HG03432 (cell line): ENCODE results near the gene NEDD4L.

ENCODE experiments used
- ATAC-seq: cut with Tn5 transposase; IDR thresholded peaks from one replicate; pipeline ENCODE4 v1.9.1; 2021; ENCODE audit warnings: mild to moderate bottlenecking, moderate library complexity; ENCODE audit not compliant: unreplicated experiment

NEDD4L gene

GRCh38 chr18:58051765-58052460, 7.9 kb downstream of the NEDD4L start:
- ATAC-seq: peak; percentile 75

- ATAC-seq: no peak
These were observed 8.9 kb downstream of the NEDD4L start for GRCh38 chr18:58052960-58053359.

GRCh38 chr18:58054041-58054781, 10.2 kb downstream of the NEDD4L start:
- no peak for ATAC-seq

GRCh38 chr18:58055890-58056558, 12.0 kb downstream of the NEDD4L start:
- ATAC-seq: no peak

GRCh38 chr18:58056852-58057251, 12.8 kb downstream of the NEDD4L start:
- ATAC-seq: no peak

GRCh38 chr18:58057291-58057965, 13.4 kb downstream of the NEDD4L start:
- ATAC-seq: no peak

DNA sequence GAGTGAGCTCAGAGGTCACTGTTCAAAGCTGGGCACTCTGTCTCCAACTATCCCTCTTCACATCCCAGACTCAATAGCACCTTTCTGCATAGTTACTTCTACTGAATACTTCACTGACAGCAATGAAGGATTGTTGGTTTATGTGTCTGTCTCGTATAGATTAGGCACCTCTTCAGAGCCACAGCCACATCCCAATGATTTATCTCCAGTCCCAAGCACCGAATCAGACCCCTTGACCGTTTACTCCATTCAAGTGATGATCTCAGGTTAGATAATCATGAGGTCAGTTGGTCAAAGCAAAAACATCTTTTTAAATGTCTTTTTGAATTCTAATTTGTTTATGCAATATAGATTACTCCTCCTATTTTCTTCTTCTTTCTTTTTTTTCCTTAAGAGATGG, 14.7 kb downstream of the NEDD4L start:
- no peak for ATAC-seq

DNA sequence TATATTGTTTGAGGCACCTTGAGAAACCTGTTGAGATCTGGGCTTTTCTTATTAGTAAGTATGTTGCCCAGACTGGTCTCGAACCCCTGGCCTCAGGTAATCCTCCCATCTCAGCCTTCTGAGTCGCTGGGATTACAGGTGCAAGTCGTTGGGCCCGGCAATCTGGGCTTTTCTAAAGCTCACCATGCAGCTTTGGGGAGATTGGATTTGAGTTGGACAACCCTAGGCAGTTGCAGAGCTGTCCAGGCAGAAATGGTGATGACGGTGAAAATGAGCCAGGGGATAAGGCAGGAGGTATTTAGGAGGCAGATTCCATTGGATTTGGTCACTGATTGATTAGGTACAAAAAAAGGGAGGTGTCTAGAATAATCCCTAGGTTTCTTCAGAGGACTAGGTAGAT, 16.2 kb downstream of the NEDD4L start:
- no peak for ATAC-seq

DNA sequence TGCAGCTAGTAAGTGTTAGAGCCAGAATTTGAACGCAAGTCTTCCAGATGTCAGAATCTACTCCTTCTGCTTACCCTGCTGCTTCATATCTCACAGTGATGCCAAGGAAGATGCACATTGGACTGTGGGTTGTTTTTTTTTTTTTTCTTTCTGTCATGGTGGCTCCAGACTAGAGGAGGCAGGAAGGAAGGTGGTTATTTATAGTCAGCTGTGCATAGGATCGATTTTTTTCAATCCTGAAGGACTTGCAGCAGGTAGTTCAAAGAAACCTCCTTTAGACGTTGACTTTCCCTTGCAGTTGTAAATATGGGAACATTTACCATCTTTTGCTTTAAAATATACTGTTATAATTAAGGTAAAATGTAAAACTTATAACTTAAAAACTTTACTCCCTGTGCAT, 17.3 kb downstream of the NEDD4L start:
- ATAC-seq: no peak

DNA sequence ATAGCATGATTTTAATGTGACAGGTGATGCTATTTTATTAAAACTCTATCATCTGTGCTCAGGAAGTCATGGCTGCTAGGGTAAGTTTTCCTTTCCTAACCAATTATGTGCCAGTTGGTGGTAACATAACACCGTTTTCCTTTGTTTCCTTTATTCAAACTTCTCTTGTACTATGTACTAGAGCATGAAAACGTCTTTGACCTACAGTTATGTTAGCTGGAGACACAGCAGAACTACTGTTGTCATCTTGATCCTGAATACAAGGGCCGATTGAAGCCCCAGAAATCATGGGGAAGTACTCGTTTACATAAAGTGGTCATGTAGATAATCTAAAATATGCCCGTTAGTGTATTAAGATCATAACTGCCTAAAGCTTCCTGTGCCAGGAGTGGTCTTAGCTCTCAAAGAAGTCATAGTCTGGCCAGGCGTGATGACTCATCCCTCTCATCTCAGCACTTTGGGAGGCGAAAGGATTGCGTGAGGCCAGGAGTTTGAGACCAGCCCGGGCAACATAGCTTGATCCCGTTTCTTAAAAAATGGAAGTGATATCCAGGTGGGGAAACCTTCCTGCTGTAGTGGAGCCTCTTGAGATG, 20.5 kb downstream of the NEDD4L start:
- no peak for ATAC-seq

DNA sequence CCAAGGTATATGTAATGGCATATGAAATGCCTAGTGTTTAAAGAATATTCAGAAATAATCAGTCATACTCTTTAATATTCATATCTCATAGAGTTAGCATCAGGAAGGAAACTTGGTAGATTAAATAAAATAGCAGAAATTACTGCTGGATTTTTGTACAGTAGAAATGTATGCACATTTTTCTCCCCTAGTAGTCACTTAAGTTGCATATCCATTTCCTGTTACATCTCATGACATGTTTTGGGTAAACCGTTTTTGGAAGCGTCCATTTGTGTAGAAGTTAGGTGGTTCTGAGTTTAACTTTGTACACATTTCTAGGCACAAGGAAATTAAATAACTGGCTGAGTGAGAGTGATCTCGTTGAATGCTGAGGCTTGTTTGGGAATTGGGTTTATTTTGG, 21.9 kb downstream of the NEDD4L start:
- ATAC-seq: no peak

DNA sequence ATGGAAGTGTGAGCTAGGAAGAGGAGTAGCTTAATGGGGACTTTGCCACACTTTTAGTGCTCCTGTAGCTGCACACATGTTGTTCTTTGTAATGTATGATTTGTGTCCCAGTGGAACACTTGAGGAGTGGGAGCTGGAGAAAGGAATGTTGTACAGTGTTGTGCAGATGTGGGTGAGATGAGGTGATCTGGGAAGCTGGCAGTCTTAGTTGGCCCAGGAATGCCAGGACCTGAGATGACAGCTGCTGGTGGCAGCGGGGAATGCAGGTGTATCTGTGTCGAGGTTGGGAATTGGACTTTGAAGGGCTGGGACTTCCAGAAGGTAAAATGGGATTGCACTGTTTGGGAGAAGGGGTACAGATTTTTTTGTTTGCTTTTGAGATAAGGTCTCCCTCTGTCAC, 23.6 kb downstream of the NEDD4L start:
- ATAC-seq: no peak

DNA sequence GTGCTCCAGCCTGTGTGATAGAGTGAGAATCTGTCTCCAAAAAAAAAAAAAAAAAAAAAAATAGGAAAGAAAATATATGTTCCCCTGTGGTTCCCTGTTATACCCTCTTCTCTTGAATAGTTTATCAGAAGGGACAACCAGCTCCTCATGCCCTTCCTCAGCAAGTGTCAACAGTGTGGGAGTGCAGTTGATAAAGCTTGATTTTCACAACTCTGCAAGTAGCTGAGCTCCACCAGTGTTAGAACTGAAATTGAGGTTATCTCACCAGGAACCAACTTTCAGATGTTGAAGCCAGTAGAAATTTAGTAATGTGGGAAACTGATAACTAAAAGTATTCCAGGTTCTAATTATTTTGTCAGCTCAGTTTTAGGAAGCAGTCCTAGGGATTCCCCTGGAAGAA, 25.1 kb downstream of the NEDD4L start:
- no peak for ATAC-seq

- no peak for ATAC-seq
These were observed 25.8 kb downstream of the NEDD4L start for GRCh38 chr18:58069721-58070292.

DNA sequence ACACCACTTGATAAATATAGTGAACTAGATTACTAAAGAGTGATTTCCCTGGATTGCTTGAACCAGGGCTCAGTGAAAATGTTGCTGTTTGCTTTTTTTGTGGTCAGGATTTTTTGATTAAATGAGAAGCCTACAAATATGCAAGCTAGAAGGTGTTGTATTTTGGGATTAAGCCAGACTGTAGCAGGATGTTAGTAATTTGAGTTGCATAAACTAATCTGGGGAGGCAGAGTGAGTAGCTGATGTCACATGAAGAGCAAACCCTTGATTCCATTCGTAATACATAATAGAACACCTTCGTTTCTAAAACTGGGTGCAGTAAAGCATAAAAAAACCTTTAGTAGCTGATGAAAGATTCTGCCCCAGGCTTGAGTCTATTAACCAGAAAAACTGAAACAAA, 32.0 kb downstream of the NEDD4L start:
- no peak for ATAC-seq

DNA sequence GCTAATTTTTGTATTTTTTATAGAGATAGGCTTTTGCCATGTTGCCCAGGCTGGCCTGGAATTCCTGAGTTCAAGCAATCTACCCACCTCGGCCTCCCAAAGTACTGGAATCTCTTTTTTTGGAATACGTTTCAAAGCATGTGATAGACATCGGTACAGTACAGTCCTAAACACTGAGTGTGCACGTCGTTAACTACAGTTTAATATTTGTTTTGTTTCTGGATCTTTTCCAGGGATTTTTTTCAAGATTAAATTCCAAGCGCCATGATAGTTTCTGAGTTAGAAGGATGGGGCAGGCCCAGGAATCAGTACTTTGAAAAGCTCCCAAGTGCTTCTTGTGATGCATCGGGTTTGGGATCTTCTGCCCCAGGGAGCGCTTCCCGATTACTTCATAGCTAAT, 33.3 kb downstream of the NEDD4L start:
- ATAC-seq: no peak

- ATAC-seq: no peak
These were observed 35.0 kb downstream of the NEDD4L start for GRCh38 chr18:58078889-58079573.

DNA sequence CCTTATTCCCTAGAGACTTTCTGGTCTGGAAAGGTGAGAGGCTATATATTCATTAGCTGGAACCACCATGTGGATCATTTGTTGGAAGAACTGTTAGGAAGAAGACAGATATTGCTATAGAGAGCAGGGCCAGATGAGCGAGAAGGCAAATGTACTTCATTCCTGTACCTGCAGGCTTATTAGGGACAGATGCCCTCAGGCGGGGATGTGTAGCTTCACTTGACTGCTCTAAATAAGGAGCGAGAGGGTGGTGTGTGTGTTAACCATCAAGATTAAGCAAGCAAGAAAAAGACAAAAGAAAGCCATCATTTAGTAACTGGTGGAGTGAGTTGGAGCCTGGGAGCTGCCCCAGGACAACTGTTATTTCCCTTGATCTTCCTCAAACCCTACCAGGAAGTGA, 36.4 kb downstream of the NEDD4L start:
- ATAC-seq: no peak

DNA sequence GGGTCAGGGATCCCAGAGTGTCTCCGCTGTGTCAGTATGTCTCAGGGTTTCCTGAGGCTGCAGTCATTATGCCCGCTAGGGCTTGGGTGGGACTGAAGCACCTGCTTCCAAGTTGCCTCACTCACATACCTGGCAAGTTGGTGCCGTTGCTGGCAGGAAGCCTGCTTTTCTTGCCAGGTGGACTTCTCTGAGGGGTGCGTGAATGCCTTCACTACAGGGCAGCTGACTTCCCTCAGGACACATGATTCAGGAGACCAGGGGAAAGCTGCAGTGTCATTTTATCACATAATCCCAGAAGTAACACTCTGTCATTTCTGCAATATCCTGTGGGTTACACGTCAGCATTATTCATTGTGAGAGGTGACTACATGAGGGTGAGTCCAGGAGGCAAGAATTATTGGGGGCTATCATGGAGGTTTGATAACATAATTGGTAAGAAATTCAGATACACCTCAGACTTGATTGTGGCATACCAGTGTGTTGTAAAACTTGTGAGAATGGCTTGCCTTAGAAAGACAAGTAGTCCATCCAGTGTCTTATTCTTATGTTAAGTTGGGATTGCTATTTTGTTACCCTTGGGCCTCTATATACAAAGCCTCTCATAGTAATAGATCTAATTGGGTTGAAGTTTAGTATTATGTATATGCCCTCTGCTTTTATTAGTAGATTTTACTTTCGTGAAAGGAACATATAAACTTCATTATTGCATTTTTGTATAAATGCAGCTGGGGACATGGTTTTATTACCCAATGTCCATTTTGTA, 44.1 kb downstream of the NEDD4L start:
- ATAC-seq: no peak

DNA sequence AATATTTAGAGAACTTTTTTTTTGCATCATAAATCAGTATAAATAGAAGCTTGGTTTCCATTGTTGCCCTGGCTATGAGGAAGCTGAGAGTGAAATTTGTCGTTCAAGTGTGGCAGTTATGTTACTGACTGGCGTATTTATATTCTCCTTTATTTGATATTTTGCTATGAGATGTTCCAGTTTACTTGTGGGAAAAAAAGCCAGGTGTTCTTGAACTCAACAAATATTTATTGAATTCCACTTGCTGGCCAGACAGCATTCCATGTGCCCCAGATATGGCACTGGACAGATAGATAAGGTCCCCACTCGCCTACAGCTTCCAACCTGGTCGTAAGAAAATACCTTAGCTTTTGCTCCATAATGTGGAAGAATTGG, 44.7 kb downstream of the NEDD4L start:
- no peak for ATAC-seq
